ENCODE measurements around the gene GDA. TPM values are rescaled to one million over a fixed set of nuclear protein-coding genes. Genes with fewer than 3 reads are reported as not detected.

GDA gene
- total and polyA plus RNA-seq, 2 of the 8 experiments (the other 6 are each of a cell fraction or from before 2014, with no cell fraction given) = 0.35 to 3.0 TPM

GRCh38 chr9:72255569-72255968 is 106.3 kb downstream of the GDA start (continued):
- TF ChIP-seq MAX (IDR thresholded peaks at IDR 0.05) (no peak), TBP (IDR thresholded peaks at IDR 0.05; ENCODE audit: low read depth, low read length) (no peak), MAFK (IDR thresholded peaks at IDR 0.05; ENCODE audit: low read depth, low read length) (no peak), SAP30 (IDR thresholded peaks at IDR 0.05; ENCODE audit: insufficient read depth, insufficient replicate concordance, low read length) (no peak)
